Measurements from ENCODE around the gene AMZ1.
"Not testable (repeated sequence)": the region's sequence is repeated elsewhere in the genome, so short reads cannot be mapped to it uniquely, and the experiment has no call there.

The AMZ1 gene

DNA sequence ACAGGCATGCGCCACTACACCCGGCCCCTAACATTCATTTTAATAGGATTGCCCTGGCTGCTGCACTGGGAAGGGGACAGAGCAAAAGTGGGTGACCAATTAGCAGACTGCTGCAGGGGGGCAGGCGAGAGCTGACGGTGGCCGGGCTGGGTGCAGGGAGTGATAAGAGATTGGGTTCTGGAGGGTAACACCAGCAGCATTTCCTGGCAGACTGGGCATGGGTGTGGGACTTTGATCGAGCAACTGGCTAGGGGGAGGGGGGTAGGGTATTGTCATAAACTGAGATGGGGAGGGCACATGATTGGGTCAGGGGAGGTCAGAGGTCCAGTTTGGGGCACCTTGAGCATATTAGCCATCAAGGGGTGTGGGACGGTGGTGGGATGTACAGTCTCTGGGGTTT lies 20.2 kb upstream of the AMZ1 start:
- no peak for DNase-seq (ENCODE audit: low spot score)

DNA sequence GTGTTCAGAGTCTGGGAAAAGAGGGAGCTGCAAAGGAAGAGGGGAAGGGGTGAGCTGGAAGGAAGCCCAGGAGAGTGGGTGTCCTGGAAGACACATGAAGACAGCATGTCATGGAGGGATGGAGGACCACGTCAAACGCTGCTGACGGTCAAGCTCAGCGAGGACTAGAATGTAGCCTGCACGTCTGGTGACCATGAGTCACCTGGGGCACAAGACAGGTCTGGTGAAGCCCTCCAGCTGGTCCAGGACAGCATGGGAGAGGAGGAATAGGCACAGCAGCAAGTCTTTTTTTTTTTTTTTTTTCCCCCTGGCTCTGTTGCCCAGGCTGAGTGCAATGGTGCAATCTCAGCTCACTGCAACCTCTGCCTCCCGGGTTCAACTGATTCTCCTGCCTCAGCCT lies 19.6 kb upstream of the AMZ1 start:
- DNase-seq (ENCODE audit: low spot score) = no peak

DNA sequence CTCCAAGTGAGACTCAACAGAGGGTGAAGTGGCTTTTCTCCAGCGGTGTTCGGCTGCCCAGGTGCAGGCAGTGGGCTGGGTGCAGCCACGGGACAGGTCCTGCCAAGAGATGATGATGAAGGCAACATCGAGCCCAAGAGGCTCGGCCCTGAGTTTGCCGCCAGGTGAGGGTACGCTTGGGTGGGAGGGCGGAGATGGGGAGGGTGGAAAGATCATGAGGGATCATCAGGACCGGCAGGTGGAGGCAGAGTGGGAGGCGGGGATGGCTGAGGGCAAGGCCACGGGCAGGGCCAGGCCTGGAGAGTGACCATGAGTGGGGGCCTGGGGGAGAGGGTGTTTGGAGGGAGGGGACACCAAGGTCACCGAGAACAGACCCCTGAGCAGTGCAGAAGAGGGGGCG lies 17.8 kb upstream of the AMZ1 start:
- DNase-seq (ENCODE audit: low spot score) = no peak

DNA sequence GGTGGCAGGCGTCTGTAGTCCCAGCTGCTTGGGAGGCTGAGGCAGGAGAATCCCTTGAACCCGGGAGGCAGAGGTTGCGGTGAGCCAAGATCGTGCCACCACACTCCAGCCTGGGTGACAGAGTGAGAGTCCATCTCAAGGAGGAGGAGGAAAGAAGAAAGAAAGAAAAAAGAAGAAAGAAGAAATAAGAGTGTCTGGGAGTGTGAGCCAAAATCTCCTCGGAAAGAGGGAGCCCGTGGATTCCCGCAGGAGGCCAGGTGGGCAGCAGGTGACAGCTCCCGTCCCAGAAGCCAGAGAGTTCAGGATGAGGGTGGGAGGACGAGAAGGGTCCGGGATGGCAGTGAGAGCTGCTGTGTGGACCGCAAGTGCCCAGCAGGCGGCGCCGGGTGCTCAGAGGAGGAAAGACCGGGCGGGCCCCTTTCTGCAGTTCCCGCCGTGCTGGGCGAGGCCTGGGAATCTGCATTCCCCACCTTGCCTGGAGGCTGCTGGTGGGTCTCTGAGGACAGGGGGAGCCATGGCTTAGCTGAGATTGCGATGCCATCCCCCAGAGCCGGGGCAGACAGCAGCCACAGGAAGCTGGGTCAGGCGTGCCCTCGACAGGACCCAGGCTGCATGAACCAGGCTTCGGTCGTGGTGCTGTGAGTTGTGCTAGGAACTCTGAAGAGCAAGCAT lies 17.1 kb upstream of the AMZ1 start:
- DNase-seq (ENCODE audit: low spot score) = peak; percentile 62

DNA sequence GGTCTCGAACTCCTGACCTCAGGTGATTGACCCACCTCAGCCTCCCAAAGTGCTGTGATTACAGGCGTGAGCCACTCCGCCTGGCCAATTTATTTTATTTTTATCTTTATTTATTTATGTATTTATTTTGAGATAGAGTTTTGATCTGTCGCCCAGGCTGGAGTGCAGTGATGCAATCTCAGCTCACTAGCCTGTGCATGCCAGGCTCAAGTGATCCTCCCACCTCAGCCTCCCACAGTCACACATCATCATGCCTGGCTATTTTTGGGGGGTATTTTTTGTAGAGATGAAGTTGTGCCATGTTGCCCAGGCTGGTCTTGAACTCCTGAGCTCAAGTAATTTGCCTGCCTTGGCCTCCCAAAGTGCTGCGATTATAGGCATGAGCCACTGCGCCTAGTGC lies 14.8 kb upstream of the AMZ1 start:
- not testable (repeated sequence) for DNase-seq (ENCODE audit: low spot score)

DNA sequence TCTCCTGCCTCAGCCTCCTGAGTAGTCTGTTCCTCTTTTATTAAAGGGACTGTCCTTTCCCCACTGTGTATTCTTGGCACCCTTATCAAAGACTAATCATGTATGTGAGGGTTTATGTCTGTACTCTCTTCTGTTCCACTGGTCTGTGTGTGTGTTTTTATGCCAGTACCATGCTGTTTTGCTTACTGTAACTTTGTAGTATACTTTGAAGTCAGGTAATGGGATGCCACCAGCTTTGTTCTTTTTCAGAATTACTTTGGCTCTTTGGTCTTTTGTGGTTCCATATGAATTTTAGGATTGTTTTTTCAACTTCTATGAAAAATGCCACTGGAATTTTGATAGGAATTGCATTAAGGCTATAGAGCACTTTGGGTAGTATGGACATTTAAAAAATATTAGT lies 14.1 kb upstream of the AMZ1 start:
- no peak for DNase-seq (ENCODE audit: low spot score)

DNA sequence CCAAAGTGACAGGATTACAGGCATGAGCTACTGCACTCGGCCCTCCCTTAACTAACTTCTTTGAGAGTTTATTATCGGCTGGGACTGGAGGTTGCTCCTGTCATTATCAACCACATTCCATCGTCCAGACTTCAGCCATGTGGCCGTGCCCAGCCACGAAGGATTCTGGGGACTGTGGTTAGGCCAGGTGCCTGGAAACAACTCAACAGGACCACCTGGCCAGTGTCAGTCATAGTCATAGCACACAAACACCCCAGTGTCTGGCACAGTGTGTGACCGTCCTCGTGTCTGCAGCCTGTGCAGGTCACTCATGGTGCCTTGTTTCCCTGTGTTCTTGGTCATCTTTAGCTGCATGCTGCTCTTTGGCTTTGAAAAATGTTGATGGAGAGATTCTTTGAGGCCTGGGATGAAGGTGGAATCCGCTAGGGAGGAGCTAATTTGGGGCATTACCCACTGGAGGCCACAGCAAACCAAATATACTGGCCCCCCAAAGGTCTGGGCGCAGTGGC lies 12.7 kb upstream of the AMZ1 start:
- DNase-seq (ENCODE audit: low spot score) = no peak

DNA sequence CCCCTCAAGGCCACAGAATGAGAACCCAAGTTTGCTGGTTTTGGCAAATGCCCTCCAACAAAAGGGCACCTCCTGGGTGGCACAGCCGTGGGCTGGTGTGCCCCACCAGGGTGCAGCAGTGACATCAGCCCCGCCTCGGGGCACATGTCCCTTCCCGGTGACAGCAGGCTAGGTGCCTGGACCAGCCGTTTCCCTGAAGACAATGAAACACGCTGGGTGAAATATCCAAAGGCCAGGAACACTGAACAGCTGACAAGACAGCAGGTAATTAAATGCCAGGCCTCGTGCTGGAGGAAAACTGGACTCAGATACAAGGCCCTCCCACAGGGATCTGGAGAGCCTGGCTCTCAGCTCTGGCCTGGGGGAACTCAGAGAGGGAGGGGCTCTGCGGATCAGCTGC lies 11.4 kb upstream of the AMZ1 start:
- not testable (repeated sequence) for DNase-seq (ENCODE audit: low spot score)

DNA sequence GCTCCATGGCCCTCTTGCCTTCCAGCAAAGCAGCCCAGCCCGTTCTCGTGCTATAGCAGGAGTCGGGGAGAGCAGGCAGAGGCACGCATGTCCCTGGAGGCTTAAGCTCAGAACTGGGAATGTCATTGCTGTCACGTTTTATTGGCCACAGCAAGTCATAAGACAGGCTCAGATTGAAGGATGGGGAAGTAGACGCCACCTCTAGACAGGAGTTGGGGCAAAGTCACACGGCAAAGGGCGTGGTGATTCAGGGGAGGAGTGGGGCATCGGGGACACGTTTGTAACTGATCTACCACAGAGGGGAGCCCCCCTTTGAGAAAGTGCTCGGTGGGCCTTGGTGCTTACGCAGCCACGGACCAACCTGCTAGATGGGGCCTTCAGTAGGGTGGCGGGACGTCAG lies 9.5 kb upstream of the AMZ1 start:
- not testable (repeated sequence) for DNase-seq (ENCODE audit: low spot score)

DNA sequence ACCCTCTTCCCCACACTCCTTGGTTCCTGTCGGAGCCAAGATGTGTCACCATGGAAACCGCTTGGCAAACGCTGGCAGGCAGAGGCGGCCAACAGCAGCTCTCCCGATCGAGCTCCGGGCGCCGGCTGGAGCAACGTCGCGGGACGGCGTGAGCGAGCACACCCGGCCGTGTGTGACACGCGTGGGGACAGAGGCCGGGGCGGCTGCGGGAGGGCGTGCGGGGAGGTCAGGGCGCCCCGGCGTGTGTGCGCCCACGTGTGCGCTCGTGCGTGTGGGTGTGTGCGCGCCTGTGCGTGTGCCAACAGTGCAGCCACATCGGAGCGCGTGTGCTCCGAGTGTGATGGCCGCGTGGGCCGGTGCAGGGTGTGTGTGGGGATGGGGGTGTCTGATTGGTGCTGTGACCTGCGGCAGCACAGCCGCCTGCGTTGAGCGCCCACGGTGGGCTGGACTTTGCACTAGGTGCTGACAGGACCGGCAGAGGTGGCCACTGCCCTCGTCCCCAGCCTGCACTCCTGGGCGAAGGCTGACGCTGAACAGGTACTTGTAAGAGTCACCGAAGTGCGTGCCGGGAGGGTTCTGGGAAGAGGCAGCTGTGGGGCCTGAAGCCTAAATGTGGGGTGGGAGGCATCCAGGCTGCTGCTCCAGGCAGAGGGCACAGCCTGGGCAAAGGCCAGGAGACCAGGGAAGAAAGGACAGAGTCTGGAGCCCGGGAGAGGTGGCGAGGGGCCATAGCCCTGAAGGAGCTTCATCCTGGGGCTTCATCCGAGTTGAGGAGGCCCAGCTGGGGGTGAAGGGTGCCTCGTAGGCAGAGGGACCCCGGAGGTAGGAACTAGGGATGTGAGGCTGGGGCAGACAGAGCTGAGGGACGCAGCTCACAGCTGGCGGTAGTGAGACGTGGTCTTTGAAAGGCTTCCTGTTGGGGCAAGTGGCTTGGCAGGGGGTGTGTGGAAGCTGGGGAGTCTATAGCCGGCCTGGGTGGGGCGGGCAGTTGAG lies 8.6 kb upstream of the AMZ1 start:
- DNase-seq (ENCODE audit: low spot score) = not testable (repeated sequence)

DNA sequence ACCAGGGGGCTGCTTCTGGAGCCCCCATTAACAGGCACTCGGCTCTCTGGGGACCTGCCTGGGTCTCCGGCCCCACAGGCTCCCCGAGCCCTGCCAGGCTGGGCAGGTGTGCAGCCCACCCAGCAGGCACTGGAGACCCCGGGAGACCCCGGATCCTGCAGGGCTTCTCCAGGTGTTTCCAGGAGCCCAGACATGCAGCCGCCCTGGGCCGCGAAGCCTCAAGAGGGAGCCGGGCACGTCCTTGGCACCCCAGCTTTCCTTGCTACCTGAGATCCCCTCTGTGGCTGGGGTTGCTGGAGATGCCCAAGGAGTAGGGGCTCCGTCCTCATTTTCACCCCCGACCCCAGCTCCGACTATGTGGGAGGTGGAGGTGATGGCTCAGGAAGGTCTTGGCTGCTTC lies 7.7 kb upstream of the AMZ1 start:
- no peak for DNase-seq (ENCODE audit: low spot score)

DNA sequence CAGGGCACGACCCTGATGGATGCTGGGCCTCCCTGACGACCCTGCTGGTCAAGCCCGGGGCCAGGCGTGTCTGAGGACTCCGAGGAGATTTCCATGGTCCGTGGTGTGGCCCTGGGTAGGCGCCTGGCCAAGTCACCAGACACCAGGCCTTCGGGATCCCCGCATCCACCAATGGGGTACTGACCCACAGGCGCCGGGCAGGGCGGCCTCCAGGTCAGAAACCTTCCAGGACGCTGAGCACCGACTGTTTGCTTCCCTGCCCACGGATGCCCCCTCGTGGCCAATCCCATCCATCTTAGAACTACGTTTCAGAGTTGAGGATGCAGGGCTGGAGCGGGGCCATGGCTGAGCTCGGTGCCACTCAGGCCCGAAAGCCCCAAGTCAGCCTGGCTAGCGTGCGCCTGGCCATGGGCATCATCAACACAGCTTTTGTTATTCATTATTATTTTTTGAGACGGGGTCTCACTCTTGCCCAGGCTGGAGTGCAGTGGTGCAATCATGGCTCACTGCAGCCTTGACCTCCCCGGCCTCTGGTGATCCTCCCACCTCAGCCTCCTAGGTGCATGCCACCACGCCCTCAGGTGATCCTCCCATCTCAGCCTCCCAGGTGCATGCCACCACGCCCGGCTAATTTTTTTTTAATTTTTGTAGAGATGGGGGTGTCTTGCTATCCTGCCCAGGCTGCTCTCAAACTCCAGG lies 7.1 kb upstream of the AMZ1 start:
- DNase-seq (ENCODE audit: low spot score) = peak; percentile 29

DNA sequence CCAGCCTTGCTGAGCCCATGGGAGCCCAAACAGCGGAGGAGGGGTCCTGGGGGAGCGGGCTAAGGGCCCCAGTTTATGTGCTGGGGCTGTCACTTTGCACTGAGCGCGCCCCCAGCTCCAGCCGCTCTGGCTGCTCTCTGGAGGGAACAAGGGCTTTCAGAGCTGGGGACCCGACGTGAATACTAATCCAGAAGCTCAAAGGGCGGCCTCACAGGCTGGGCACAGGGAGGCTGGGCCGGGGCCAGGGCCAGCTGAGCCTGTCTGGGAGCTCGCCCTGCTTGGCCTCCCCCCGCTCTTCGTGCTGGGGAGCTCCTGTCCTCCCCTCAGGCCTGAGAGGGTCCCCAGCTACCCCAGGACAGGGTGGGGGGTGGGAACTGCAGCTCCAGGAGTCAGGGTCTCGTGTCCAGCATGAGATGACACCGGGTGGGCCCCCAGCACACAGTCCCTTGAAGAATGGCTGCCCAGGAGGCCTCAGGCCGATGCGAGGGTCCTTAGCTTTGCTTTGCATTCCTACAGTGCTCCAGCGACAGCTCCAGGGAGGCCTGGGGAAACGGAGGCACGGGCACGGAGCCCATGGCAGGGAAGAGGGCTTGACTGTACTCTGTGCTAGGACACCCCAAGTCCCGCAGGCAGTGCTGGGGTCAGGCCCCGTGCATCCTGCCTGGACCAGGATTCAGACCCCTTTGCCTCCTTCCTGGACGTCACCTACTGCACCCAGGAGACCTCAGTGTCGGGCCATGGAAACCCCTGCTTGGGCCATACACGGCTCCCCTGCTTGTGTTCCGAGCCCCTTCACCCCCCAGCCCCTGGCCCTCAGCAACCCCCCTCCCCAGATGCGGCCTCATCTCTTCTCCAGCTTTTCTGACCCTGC lies 5.8 kb upstream of the AMZ1 start:
- DNase-seq (ENCODE audit: low spot score) = no peak

DNA sequence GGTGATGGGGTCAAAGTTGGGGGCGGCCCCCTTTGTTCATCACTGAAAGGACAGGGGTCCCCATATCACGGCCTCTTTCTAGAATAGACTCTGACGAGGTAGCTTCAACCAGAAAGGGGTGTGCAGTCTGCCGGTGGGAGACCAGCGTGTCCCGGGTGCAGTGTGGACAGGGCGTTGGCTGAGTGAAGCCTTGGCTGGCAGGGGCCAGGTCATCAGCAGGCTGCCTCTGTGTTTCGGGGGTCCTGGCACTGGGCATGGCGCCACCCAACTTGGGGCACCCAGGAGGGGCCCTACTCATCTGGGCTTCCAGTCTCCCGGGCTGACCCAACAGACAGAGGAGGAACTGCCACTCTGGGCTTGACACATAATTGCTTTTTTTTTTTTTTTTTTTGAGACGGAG lies 3.5 kb upstream of the AMZ1 start:
- DNase-seq (ENCODE audit: low spot score) = no peak

DNA sequence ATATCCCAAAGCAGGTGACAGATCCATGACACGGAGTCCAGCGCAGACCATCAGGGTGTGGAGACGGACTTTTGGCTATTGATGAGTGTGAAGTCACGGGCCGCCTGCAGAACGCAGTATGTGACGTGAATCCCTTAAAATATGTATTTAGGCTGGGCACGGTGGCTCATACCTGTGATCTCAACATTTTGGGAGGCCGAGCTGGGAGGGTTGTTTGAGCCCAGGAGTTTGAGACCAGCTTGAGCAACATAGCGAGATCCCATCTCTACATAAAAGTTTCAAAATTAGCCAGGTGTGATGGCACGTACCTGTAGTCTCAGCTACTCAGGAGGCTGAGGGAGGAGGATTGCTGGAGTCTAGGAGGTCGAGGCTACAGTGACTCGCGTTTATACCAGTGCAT lies 1.9 kb upstream of the AMZ1 start:
- DNase-seq (ENCODE audit: low spot score) = no peak

DNA sequence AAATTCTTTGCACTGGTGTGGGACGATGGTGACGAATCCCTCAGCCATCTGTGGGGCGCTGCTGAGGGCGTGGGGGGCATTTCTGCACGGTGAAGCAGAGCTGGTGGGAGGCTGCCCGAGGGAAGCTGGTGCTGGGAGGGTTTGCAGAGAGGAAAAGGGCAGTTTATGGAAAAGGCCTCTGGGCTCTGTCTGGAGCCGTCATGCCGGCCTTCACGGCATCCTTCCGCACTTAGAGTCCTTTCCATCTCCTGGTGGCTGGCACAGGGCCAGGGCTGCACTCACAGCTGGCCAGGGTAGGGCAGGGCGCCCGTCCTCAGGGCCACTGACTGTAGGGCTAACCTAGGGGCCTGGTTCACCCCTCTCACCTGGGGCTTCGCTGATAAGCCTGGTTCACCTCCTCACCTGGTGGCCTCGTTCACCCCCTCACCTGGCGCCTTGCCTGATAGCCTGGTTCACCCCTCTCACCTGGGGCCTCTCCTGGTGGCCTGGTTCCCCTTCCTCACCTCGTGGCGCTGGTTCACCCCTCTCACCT lies 598 bp upstream of the AMZ1 start:
- no peak for DNase-seq (ENCODE audit: low spot score)

DNA sequence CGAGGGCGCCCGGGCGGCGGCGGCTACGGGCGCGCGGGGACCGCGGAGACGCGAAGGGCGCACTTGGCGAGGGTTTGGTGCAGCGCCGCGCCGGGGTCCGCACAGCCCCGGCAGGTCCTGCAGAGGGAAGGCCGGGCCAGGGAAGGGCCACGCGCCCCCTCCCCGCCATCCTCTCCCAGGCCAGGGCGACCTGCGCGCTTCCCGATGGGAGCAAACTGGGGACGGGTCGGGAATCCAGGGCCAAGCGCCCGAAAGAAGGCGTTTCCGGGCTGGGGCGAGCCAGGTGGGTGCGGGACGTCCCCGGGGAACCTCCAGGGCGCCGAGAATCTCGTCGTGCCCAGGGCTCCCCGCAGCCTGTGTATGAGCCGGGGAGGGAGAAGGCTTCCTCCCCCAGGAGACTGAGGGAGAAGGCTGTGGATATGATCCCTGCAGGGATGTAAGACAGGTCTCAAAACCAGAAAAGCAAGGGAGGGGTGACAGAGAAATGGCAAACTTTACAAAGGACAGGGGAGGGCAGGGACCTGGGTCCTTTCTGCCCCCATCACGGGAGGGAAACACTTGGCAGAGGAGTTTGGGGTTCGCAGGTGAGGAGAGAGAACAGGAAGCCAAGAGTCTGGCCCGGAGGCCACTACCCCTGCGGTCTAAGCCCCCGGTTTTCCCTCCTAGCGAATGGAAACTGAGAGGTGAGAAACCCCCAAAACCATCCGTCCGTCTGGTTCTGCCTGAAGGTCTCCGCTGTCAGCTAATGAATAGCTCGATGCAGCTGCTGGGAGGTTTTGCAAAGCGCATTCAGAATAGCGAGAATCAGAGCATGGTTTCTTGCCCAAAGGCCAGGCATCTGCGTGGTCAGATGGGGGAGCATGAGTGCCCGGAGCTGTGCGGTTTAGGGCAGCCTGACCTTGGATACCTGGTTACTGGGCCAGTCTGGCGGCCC lies 674 bp downstream of the AMZ1 start:
- no peak for DNase-seq (ENCODE audit: low spot score)

DNA sequence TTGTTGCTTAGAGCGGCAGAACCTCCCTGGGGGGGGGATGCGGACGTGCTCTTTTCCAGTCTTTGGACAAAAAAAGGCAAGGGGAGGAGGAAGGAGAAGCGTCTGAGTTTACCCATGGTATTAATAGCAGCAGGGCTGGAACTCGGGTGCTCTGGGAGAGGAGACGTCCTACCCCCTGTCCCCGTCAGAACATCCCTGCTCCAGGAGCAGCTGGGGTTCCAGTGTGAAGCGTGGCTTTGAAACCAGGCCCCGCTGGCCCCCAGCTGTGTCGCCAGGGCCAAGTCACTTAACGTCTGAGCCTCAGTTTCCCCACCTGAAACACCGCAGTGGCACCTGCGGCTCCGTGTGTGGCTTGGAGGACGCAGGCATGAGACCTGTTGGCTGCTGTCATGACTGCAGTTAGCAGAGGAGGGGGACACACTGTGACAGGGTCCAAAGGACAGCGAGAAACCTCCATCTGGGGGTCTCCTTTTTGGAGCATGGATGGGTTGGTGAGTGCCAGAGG lies 1.4 kb downstream of the AMZ1 start:
- DNase-seq (ENCODE audit: low spot score) = no peak

DNA sequence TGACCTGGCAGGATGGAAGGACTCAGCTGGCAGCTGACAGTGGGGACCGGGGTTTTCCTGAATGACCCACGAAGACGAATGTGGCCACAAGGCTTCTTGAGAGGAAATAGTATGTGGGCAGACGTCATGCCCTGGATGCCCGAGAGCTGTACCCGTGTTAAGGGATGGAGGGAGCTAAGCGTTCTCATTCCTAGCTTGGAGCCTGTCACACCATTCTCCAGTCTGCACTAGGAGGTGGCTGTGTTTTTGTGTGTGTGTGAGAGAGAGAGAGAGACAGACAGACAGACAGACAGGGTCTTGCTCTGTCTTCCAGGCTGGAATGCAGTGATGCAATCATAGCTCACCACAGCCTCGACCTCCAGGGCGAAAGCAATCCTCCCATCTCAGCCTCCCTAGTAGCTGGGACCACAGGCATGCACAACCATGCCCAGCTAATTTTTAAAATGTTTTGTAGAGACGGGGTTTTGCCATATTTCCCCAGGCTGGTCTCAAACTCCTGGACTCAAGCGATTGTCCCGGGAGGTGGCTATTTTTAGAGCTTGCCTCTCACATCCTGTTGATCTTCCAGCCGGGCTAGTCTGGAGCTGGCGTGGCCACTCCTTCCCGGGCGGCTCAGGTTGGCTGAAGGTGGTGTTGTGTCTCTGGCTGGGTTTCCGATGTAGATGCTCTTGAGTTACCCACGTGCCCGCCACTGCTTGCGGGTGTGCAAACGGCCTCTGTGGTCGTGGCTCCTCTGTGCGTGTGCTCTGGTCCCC lies 2.1 kb downstream of the AMZ1 start:
- DNase-seq (ENCODE audit: low spot score) = no peak
